Activated CD4-positive, alpha-beta T cell treated with anti-CD3 and anti-CD28 coated beads, Interleukin-2, Interleukin-6, amounts not matched to agents 100 ng/mL and 50 ng/mL, durations not matched to agents 16 hours and 8 hours (primary cell): Measurements from ENCODE around the gene ATXN7L1.
"Not testable (repeated sequence)": the region's sequence is repeated elsewhere in the genome, so short reads cannot be mapped to it uniquely, and the experiment has no call there.

Experiments used
- DNase-seq: peaks from one replicate; pipeline ENCODE4 v3.0.0-alpha.2; 2020

ATXN7L1 gene

DNA sequence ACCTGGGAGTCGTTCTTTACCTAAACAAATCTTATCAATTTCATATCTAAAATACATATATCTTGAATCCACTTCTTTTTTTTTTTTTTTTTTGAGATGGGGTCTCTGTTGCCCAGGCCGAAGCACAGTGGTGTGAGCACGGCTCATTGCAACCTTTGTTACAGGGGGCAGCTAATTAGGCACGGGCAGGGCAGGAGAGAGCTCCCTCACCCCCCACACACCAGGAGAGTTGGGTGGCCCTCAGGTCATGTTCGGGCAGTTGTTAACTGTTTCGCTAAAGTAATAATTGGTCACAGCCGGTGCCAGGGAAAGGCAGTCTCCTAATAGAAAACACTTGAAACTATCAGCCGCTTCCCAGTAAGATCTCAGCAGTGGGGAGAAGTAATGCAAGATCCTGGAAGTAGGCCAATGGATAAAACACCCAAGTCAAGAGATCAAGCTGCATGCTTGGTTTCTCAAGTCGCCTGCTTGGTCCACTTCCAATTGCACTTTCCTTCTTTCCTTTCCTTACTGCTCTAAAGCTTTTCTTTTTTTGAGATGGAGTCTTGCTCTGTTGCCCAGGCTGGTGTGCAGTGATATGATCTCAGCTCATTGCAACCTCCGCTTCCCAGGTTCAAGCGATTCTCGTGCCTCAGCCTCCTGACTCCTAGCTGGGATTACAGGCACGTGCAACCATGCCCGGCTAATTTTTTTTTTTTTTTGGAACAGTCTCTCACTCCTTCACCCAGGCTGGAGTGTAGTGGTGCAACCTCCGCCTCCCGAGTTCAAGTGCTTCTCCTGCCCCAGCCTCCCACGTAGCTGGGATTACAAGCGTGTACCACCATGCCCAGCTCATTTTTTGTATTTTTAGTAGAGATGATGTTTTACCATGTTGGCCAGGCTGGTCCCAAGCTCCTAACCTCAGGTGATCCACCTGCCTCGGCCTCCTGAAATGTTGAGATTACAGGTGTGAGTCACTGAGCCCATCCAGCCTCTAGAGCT lies 273.8 kb downstream of the ATXN7L1 start:
- no peak for DNase-seq

DNA sequence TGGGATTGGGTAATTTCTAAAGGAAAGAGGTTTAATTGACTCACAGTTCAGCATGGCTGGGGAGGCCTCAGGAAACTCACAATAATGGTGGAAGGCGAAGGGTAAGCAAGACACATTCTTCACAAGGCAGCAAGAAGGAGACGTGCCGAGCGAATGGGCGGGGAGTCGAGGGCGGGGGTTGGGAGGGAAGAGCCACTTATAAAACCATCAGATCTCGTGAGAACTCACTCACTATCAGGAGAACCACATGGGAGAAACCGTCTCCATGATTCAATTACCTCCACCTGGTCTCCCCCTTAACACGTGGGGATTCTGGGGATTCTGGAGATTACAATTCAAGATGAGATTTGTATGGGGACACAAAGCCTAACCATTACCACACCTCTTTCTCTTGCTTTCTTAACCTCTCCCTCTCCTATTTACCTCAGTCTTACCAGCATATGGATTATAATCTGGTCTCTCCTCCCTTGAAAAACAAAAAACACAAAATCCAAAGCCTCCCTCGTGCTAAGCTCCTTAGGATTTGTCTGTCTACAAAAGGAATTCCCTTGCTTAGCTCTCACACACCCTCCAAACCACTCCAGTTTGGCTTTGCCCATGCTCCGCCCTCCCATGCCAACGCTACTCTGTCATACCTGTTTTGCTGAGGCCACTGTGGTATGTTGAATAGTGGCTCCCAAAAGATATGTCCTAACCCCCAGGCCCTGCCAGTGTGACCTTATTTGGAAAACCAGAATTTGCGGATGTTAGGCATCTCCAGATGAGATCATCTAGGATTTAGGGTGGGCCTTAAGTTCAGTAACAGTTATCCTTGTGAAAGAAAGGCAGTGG lies 275.5 kb downstream of the ATXN7L1 start:
- DNase-seq: no peak

DNA sequence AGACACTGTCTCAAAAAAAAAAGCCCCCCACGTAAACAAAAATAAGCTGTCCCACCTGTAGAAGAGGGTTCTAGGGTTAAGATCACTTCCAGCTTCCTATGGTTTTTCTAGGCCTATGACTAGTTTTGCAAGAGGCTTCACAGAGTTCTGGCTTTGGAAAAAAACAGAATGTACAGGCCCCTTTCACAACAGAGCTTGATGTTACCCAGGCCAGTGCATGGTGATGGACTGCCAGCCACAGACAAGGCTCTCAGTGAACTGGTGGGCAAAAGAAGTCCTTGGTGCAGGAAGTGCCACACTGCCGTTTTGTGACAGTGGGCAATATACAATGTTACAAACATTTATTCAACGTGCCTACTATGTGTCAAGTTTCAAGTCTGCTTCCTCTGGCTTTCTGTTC lies 276.8 kb downstream of the ATXN7L1 start:
- no peak for DNase-seq

DNA sequence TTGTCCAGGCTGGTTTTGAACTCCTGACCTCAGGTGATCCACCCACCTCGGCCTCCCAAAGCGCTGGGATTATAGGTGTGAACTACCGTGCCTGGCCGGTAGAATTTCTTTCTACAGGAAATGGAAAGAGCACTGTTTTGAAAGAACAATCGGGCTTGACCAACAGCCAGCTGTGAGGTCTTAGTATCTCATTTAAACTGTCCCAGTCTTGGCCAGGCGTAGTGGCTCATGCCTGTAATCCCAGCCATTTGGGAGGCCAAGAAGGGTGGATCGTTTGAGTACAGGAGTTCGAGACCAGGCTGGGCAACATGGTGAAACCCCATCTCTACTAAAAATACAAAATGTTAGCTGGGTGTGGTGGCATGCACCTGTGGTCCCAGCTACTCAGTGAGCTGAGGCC lies 277.3 kb downstream of the ATXN7L1 start:
- not testable (repeated sequence) for DNase-seq

DNA sequence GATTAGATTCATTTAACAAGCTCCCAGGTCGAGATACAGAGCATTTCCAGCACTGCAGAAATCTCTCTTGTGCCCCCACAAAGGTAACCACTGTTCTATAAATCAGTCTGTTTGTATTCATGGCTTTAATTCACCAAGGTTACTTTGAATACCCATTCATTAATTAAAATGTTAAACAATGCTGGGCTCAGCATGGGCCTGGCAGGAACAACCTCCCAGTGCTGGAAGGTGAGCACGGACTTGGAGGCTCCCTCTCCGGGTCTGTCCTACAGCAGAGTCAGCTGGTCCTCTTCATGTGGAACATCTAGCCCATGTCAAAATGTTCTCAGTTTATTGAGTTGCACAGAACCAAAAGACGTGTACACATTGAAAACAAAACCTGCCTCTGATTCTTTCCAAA lies 279.5 kb downstream of the ATXN7L1 start:
- DNase-seq: no peak

DNA sequence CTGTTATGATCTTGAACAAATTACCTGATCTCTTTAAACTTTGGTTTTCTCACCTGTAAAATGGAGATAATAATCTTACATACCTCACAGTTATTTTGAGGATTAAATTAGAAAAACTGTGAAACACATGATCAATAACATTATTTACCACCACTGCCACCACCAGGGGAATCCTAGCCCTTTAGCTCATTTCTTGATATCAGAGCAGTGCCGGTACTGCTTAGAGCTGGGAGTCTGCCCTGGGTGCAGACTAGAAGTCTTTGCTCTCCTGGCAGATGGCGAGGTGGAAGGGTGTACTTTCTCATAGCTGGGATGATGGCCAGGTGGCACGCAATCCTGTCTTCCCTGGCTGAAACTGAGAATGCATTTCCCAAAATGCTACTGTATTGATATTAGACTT lies 282.4 kb downstream of the ATXN7L1 start:
- DNase-seq: no peak

DNA sequence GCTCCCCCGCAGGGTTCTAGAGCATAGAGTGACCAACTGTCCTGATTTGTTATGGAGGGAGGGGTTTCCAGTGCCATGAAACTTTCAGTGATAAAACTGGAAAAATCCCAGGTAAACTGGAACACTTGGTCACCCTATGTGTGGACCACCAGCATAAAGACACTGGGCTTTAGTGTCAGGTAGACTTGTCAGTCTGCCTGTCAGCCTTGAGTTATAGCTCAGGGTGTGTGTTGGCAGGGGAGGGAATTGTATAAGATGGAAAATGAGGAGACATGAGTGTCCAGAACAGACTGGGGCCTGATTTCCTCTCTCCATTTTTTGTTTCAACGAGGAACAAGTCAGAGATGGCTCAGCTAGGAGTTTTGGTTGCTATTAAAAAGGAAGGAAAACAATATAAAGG lies 284.9 kb downstream of the ATXN7L1 start:
- DNase-seq: no peak

DNA sequence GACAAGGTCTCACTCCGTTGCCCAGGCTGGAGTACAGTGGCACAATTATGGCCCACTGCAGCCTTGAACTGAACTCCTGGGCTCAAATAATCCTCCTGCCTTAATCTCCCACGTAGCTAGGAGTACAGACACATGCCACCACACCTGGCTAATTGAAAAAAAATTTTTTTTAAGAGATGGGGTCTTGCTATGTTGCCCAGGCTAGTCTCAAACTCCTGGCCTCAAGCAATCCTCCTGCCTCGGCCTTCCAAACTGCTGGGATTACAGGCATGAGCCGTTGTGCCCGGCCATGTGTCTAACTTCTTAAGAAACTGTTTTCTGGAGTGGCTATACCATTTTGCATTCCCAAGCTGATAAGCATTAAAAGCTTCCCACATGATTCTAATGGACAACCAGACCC lies 285.6 kb downstream of the ATXN7L1 start:
- DNase-seq: no peak

DNA sequence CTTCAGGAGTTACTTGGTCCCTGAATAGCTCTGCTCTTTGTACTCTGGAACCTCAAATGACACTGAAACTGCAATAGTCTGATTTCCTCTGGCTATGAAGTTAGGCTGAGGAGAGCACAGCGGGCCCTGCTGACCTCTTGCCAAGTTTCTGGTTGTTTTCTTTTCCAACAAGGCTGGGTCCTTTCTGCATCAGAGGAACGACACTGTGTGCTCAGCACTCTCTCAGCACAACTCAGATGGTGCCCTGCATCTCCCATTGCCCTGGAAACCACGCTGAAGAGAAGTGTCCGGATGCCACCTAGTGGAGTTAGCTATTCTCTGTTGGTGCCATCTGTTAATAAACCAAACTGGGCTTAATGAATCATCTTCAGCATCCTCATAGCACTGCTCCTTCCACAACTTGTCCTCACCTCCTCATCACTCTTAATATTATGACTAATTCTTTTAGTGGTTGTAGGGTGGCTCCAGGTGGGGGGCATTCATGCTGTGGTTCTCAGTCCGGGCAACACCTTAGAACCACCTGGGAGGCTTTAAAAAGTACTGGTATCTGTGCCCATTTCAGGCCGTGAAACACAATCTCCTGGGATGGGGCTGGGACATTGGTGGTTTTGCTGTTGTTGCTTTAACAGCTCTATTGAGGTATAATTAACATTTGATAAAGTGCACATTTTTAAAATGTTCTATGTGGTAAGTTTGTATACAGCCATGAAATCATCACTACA lies 286.9 kb downstream of the ATXN7L1 start:
- DNase-seq: peak; percentile 79

DNA sequence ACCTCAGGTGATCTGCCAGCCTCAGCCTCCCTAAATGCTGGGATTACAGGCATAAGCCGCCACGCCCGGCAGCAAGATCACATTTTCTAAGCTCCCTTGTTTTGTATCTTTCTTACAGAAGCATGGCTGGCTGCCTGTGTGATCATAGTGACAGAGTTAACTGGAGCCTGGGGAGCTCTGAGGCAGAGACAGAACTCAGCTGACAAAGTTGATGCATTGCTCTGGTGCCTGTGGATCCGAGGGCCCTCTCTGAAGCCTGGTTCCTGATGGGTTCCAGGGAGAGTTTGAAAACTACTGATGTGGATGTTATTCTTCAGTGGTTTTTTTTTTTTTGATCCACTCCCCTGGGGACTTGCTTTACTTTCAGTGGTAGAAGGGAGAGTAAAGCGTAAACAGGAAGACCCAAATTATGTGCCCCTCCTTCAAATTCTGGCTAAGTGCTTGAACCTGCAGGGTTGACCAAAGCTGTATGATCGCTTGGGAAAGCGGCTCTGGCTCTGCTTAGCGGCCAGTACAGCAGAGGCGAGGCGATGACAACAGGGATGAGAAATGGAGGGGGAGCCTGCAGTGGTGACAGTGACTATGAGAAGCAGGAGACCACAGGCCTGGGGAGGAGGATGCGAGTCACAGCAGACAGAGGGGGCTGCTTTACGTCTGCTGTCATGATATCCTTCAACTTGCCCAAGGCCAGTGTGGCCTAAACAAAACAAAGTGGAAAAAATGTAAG lies 288.3 kb downstream of the ATXN7L1 start:
- no peak for DNase-seq

DNA sequence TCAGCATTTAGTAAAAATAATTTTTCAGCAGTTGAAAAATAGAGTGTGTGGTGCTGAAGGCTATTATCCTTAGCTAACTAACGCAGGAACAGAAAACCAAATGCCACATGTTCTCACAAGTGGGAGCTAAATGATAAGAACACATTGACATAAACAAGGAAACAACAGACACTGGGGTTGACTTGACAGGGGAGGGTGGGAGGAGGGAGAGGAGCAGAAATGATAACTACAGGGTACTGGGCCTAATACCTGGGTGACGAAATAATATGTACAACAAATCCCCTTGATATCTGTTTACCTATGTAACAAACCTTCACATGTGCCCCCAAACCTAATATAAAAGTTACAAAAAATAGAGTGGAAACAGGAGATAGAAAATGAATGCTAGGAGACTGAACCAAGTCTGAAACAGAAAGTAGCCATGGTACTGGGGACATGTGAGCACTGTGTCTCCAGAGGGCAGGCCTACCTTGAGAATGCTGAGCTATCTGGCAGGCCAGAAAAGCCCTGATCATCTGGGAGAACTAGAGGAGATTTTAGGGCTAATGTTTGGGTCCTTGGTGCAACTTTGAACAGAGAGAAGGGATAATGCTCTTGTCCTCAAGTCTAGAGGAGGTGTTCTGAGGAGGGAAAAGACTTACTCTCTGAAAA lies 290.4 kb downstream of the ATXN7L1 start:
- DNase-seq: no peak

DNA sequence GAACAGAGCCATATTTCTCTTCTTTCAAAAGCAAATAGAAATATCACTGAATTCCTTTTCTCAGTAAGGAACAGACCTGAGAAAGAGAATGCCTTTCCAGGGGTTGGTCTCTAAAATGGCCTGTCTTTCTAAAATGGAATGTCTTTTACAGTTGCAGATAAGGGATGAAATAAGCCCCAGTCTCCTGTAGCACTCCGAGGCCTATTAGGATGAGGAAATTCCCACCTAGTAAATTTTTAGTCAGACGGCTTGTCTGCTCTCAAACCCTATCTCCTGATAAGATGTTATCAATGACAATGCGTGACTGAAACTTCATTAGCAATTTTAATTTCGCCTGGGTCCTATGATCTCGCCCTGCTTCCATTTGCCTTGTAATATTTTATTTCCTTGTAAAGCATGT lies 292.2 kb downstream of the ATXN7L1 start:
- DNase-seq: no peak

DNA sequence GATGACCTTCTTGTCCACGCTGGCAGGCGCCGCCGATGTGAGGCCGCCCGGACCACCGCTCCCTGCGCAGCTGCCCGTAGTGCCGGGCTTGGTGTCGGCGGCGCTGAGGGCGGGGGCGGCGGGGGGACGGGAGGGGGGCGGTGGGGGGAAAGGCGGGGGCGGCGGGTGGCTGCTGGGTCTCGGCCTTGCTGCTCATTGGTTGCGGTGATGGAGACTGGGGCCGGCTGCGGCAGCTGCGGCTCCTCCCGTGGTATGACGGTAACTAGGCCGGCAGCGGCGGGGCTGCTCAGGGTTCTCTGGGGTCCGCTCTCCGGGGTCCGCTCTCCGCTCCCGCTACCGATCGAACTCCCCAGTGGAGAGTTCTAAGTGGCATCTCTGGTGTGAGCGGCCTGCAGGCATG lies 293.3 kb downstream of the ATXN7L1 start:
- no peak for DNase-seq

DNA sequence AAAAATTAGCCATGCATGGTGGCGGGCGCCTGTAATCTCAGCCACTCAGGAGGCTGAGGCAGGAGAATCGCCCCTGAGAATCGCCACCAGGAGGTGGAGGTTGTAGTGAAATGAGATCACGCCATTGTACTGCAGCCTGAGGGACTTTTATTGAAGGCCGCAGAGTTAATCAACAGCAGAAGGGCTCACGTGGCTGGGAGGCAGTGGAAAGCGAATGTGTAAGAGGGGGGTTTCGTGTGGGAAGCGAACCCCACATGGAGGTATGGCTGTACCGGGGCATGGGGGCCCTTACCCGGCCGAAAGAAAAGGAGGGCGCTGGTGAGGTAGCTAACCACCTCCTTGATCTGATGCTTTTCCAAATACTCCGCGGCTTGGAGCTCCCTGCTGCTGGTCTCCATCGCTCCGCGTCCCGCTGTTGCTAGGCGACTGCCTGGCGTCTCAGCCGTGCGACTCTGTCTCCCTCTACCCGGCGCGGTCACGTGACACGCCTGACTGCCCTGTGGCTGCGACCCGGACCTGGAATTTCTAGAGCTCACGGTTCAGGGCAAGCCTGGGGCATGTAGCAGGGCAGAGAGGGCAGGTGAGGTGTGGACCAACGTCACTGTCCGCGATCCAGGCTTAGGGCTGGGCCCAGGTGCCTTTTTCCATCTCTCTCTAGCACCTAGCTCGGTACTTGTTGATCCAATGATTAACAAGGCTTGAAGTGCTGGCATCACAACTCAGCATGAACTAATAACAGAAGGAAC lies 295.2 kb downstream of the ATXN7L1 start, which contains the start of gene EFCAB10:
EFCAB10 (minus strand) TSS at position 428 of the 746 bp plus-strand sequence; CDS start at position 398, 30 bp downstream.
- peak; percentile 69 for DNase-seq

DNA sequence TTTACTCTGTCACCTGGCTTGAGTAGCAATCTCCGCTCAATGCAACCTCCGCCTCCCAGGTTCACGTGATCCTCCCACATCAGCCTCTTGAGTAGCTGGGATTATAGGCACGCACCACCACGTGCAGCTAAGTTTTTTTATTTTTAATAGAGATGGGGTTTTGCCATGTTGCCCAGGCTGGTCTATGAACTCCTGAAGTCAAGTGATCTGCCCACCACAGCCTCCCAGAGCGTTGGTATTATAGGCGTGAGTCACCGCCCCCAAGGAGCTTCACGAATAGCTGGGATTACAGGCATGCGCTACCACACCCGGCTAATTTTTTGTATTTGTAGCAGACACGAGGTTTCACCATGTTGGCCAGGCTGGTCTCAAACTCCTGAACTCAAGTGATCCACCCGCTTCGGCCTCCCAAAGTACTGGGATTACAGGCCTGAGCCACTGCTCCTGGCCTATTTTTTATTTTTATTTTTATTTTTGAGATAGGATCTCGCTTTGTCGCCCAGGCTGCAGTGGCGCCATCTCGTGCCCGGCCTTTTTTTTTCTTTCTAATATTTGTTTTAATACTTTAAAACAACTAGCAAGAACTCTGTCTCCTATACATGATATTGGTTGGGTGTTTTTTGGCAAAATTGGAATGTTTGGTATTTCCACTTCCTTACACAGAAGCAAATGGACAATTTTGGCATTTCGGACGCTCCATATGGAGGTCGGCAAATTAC lies 296.2 kb downstream of the ATXN7L1 start:
- no peak for DNase-seq

DNA sequence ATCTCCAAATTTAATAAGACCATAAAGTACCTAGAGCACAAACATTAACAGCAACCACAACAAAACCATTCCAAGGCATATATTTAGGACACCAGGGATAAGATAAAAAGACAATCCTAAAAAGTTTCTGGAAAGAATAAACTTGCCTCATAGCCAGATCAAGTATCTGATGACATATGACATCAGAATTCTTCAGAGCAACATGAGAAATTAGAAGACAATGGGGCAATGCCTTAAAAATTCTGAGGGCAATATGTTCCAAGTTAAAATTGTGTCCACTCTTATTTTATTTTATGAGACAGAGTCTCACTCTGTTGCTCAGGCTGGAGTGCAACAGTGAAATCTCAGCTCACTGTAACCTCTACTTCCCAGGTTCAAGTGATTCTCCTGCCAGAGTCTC lies 297.9 kb downstream of the ATXN7L1 start:
- no peak for DNase-seq

DNA sequence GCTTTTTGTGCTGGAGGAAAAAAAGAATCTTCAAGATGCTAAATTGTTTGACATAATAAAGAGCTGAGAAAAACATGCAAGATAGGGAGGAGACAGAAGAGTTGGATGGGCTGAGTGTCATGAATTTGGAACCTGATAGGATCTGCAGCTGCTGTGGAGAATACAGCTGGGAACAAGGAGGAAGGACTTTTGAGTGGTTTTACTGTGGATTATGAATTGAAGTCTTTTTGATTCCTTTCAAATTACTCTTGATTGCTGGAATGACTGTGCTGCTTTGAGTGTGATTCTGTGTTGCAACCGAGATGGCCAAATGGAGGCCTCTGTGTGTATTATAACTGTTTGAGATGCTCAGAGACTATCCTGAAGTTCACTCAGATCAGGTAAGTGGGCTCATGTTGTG lies 299.1 kb downstream of the ATXN7L1 start:
- DNase-seq: no peak

DNA sequence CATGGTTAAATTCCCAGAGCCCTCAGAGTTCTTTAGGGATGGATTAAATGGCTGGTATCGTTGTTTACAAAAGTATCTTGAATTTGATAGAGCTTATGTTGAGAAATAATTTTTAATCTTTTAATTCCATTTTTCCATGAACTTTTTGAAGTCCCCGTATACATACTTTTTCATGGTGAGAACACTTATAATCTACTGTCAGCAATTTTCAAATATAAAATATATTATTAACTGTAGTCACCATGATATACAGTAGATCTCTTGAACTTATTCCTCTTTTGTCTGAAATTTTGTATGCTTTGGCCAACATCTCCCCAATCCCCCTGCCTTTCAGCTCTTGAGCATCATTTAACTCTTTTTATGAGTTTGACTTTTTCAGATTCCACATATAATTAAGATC lies 304.5 kb downstream of the ATXN7L1 start:
- DNase-seq: no peak

DNA sequence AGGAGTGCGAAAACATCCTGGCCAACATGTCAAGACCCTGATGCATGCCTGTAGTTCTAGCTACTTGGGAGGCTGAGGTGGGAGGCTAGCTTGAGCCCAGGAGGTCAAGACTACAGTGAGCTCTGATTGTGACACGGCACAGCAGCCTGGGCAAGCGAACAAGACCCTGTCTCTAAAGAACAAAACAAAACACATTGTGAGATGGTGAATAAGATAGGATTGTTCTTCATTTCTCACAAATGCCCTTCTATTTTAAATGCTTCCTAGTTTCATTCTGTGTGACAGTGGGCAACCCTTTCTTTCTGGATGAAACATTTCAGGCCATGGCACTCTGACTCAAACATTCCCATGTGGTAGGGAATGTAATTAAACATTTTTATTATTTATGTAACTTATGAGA lies 308.6 kb downstream of the ATXN7L1 start:
- no peak for DNase-seq

DNA sequence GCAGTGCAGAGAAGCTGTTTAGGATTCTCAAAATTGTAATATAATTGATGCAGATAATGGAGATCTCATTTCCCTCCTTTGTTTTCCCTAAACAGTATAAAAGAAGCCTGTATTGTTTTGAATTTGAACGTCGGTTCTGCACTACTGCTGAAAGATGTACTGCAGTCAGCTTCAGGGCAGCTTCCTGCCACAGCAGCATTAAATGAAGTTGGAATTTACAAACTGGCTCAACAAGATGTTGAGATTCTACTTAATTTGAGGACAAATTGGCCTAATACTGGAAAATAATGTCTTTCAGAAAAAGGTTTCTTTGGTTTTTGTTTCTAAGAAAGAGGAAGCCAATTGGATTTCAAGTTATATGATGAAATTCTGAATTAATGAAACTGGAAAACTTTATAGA lies 309.4 kb downstream of the ATXN7L1 start:
- no peak for DNase-seq
